Stimulated activated CD8-positive, alpha-beta memory T cell treated with anti-CD3 and anti-CD28 coated beads, Interleukin-15, amount 100 ng/mL, for 4 hours (primary cell): ENCODE results near the gene LCOR.

Experiments used
- DNase-seq, 2 donors: peaks; one replicate each; pipeline ENCODE4 v3.0.0-alpha.2; 2020; ENCODE audit warnings: low read depth in 2 of 2

The LCOR gene

DNA sequence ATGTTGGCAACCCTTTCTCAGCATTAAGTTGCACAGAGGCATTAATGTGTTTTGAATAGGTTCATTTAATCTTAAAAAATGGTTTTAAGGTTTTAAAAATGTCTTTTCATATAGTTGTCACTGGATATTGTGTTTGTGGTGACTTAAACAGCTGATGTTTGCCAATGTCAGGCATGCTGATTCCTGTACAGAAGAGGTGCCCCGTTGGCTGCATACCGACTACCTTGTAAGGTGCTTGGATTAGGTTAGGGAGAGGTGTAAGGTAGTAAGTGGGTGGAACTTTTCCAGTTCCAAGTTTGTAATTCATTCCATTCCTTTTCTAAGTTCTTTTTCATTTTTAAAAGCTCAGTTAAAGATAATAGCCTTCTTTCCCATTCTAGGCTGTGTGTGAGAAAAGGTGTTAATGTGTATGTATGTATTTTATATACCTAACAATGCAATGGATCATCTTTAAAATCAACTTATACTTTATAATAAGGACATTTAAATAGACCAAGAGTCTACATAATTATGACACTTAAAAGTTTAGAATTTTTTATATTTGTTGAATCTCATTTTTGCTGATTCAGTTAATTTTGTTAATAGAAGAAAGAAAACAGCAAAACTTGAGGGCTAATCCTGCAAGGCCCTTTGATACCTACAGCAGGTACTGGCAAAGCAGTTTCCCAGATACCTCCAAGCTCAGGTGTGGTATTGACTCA is 155.2 kb downstream of the LCOR start:
- DNase-seq: no peak

- DNase-seq: no peak
Observed at GRCh38 chr10:96987842-96988175, 155.7 kb downstream of the LCOR start.

DNA sequence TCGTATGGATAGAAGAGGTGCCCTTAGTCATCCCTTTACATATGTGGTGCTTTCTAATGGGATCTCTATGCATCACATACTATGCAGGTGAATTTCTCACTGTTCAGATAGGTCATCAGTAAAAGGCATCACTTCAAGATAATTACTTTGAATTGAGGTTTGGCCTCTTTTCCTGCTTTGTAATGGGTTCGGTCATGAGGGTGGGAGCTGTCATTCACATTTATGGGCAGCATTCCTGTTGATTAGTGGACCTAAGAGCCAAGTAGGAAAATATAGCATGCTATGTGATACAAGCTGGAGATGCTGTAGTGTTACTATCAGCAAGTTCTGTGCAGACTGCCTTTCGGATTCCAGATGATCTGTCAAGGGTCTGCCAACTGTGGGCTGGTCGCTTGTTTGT is 156.3 kb downstream of the LCOR start:
- no peak for DNase-seq

DNA sequence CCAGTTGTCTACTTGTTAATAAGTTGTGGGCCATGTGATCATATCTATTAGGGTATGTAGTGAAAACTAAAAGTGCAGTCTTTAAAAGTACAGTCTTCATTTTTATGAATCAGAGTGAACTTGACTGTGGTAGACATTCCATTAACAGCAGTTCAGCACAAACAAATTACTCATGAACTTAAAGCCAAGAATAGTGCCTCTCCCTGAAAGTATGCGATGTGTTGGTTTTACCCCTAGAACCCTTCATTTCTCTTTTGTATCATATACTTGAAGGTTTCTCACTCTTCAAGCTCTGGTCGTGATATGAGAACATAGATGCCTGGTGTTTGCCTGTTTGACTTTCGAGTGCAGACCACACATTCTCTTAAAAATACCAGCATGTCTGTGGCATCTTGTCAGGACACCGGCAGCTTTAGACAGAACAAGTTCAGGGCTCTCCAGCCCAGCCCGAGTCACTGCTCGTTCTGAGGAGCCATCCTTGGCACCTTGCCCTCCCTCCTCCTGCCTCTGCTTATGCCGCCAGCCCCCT is 159.3 kb downstream of the LCOR start:
- no peak for DNase-seq

DNA sequence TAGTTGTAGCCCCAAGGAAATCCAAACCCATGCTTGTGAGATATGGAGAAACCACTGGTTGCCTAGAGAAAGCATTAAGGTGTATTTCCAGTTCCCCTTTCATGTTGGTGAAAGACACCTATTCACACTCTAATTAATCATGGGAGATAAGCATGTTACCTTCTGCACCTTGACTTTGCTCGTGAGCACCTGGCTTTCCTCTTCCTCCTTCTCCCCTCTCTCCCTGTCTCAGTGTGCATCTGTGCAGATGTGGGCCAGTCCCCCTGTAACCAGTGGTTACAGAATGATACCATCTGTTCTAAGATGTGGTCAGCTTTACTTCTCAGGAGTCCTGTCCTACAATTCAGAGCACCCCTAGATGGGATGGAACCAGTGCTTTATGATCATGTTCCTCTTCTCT is 160.6 kb downstream of the LCOR start:
- no peak for DNase-seq

DNA sequence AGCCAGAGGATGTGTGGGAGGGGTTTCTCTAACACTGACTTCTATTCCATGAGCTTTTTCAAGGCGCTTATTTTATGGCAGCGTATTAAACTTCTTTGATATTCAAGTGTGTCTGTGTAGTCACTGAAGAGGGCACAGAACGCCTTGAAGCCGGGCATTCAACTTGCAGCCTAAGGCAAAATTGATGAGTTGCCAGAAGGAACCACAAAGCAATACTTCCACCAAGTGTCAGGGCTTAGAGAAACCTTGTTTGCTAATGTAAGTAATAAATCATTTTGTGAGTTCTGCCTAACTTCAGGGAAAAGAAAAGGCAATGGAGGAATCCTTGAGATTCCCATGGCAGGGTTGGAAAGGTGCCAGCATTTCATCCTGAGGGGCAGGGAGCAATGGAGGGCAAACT is 163.8 kb downstream of the LCOR start:
- no peak for DNase-seq

DNA sequence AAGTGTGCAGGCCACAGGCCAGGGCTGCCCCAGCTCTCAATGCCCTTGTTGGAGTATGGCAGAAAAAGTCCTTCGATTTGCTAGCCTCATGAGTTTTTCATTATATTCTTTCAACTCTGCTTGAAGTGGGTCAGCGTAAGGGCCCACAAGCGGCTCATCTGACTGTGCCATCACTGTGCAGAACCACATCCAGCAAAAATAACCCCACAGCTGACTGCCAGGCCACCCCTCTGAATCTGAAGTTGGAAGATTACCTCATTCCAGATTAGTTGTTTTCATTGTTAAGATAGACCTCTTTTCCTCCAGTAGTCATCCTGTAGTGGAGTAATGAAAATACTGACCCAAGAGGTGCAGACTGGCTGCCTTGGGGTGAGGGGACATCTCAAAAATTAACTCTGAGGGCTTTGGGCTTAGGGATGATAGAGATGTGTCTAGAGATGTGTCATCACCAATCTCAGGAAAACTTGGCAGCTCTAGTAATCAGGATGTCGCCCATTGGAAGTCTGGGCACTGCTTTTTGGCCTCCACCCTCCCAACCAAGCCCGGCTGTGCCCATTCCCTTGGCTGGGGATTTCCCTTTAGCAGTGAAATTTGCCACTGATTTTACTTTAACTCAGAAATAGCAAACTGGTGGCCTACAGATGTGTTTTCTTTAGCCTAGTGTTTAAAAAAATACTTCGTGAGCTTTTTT is 164.3 kb downstream of the LCOR start:
- DNase-seq: no peak

GRCh38 chr10:96998329-96998888 is 166.3 kb downstream of the LCOR start:
- no peak for DNase-seq

DNA sequence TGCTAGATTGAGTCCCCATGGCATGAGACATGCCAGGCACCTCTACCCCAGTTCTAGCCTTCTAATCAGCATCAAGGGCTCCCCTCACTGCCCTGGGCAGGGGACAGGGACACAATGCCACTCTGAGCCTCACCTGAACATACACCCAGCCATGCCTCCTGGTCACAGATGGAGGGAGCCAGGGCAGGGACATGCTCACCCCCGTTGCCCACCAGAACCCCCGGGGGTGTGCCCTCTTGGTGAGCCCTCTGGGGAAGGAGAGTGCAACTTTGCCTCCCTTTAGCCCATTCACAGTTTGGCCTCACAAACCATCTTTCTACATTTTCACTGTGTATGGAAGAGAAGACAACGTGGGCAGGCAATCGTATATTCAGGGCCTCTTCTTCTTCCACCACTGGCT is 167.2 kb downstream of the LCOR start:
- DNase-seq: no peak

DNA sequence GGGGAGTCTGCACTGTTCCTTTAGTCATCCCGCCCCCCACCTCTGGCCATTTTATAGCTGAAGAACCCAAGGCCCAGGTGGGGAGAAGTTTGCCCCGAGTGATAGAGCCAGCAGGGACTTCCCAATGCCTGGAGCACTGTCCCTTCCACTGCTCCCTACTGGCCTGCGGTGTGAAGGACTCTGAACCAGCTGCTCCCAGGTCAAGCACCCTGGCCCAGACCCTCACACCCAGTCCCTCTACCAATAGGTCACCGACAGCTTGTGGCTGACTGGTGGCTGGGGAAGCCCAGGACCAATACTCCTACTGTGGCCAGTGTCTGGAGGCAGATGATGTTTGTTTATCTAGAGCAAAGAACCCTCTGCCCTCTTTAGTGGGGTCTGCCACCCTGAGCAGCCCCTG is 167.9 kb downstream of the LCOR start:
- DNase-seq: no peak

DNA sequence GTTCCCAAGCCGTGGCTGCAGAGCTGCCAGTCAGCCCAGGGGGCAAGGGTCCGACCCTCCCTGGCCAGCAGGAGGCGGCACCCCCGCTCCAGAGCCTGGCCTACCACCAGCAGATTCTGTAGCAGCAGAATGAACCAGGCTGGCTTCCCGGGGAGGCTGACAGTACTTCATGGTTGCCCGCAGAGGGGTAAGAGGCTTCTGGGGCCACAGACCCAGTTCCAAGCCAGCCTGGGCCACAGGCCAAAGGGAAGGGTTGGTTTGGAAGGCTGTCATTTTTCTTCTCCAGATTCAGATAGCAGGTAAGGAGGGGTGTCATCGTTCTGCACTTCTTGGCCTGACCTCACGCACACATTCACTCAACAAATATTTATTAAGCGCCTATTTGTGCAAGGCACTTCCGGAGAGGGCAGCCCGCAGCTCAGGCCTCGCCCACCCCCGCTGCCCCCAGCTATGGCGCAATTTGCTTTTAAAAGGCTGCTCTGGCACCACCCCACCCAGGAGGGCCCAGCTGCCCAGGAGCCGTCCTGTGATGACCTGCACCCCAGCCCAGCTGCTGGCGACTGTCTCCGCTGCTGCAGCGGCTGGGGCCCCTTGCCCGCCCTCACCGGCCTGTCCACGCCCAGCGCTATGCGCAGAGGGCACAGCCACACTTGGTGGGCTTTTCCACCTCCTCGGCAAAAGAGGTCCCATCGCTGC is 168.5 kb downstream of the LCOR start:
- DNase-seq: no peak

DNA sequence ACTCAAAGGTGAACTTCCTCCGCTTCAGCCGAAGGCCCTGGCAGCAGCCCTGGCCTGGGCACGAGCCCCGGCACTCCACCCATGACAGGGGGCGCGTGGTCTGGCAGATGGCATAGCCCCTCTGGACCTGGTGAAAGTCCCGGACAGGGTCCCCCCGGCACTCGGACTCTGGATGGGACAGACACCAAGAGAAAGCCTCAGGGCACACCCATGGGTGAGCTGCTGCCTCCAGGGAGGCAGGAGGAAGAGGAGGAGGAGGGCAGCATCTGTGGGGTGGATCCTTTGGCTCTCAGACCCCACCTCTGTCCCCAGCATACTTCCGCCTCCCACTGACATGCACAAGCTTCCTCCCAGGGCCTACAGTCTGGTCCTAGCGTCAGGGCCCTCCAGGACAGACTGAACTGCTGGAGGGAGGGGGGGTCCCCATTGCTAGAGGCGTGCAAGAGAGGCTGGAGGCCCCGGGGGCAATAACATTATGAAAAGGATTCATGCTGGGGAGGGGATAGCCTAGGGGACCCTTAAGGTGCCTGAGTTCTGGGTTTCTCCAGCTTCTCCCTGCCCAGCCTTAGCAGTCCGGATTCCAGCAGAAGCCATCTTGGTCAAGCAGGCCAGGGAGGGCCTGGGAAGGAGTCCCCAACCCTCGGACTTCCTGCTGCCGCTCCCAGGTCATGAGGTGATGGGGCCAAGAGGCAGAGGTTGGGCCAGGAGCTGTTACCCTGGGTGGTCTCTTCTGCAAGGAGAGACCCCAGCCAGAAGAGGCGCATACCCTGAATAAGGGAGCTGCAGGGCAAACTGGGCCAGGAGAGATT is 169.3 kb downstream of the LCOR start:
- DNase-seq: no peak

DNA sequence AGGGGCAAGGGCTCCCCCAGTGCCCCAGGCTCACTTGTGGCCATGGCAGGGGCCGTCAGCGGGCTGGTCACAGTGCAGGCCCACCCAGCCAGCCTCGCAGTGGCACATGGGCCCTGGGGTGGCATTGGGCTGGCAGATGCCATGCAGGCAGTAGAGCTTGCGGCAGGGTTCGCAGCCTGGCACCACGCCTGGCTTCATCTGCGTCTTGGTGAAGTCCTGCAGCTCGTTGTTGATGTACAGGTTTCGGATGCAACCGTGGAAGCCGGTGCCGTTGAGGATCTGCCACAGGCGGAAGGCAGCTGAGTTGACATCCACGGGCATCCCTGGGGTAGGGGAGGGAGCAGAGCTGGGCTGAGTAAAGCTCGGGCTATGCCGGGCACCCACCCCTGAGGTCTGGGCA is 170.6 kb downstream of the LCOR start:
- no peak for DNase-seq

DNA sequence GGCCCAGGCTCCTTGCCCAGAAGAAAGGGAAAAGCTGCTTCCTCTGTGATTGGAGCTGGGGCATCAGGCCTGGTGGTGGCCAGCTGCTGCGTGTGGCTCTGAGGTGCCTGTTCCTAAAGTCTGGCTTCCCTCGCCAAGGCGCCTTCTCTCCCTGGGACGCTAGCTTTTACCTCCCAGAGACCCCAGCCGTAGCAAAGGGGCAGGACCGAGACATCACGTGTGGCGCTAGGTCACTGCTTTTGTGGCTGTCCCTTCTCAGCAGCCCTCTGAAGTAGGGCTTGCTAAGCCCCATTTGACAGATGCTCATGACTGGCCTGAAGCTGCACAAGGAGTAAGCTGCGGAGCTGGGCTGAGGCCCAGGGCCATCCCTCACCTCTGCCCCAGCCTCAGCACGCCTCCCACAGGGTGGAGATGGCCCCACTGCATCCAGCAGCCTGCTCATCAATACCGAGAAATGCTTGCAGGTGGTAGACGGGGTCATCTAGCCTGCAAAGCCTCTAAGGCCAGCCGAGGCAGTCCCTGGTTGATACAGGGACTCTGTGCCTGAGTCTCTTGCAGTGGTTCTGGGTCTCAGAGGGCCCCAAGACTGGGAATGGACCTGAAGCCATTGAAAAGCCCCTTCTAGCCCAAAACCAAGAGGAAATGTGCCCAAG is 171.2 kb downstream of the LCOR start:
- no peak for DNase-seq

- no peak for DNase-seq
Observed at GRCh38 chr10:97003804-97004201, 171.7 kb downstream of the LCOR start.

DNA sequence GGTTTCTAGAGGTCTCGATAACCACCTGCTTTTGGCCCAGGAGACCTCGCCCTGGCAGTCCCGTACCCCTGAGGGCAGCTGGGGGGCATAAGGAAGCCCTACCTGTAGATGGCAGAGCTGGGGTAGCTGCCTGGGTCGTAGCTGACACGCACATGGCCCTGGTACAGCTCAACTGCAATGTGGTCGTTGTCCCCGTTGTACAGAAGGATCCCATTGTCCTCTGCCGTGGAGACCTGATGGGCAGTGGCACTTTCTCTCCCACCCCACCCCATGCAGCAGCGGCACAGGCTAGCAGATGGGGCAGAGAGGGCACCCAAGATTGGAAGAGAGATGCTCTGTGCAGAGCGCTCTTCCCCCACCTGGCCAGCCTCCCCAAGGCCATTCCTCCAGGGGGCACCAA is 172.5 kb downstream of the LCOR start:
- no peak for DNase-seq

GRCh38 chr10:97005349-97005748 is 173.3 kb downstream of the LCOR start:
- DNase-seq: no peak

DNA sequence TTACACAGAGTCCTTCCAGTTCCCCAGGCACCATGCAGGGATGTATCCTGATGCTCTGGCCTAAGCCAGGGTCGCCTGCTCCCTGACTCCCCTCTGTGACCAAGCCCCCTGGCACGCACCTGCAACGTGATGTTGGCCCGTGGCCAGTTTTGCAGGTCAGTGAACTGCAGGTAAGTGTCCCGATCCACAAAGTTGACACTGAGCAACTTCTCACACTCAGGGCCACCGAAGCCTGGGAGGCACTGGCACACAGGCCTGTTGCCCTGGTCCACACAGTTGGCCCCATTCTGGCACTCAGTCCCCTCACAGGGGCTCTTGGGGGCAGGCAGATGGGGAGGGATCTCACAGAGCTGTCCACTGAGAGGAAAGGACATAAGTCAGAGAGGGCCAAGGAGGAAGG is 174.3 kb downstream of the LCOR start:
- no peak for DNase-seq

- DNase-seq: no peak
Observed at GRCh38 chr10:97007417-97007816, 175.3 kb downstream of the LCOR start.

DNA sequence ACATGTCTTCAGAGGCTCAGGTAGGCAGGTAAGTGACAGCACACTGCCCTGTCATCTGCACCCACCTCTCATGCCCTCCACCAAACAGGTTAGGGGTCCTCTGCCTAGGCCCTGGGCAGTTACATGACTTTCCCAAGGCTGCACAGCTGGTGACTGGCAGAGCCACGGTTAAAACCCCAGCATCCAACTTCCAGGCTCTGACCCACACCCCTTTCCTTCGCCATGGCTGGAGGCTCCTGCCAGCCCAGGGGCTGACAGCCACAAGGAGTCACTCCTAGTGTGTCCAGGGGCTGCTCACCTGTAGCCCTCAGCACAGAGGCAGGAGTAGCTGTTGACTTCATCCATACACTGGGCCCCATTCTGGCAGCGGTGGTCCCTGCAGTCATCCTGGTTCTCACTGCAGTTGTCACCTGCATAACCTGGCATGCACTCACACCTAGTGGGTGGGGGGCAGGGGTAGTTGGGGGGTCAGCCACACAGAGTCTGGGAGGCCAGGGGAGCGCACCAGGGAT is 178.7 kb downstream of the LCOR start:
- DNase-seq: no peak

DNA sequence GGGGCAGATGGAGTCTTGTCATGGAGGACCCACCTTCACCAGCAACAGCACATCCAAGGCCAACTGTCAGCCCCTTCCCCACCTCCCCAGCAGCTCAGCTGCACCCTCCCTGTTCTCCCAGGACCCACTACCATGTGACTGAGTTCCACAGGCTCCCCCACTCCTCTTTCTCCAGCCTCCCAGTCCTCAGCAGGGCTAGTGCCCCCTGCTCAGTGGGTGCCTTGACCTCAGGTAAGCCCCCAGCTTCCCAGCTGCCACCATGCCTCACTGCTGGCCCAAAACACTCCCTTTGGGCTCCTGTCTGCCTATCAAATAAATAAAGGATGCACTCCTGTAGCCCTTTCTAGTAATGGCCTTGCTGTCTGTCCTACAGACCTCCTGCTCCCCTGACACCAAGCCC is 179.3 kb downstream of the LCOR start:
- no peak for DNase-seq
